GM12801 (cell line): ENCODE data around the gene ANKMY2.

ENCODE experiments used
- TF ChIP-seq, protein P1 (sequence below): IDR thresholded peaks from one replicate; pipeline ENCODE4 v1.5.1; 2011; ENCODE audit warnings: control low read depth; ENCODE audit not compliant: insufficient read length; ENCODE audit errors: extremely low read depth

ANKMY2 gene

GRCh38 chr7:16594061-16594460, 51.5 kb downstream of the ANKMY2 start:
- TF ChIP-seq, protein P1, sequence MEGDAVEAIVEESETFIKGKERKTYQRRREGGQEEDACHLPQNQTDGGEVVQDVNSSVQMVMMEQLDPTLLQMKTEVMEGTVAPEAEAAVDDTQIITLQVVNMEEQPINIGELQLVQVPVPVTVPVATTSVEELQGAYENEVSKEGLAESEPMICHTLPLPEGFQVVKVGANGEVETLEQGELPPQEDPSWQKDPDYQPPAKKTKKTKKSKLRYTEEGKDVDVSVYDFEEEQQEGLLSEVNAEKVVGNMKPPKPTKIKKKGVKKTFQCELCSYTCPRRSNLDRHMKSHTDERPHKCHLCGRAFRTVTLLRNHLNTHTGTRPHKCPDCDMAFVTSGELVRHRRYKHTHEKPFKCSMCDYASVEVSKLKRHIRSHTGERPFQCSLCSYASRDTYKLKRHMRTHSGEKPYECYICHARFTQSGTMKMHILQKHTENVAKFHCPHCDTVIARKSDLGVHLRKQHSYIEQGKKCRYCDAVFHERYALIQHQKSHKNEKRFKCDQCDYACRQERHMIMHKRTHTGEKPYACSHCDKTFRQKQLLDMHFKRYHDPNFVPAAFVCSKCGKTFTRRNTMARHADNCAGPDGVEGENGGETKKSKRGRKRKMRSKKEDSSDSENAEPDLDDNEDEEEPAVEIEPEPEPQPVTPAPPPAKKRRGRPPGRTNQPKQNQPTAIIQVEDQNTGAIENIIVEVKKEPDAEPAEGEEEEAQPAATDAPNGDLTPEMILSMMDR, result no peak

- TF ChIP-seq, protein P1, result no peak
Observed at GRCh38 chr7:16592395-16592794, 53.2 kb downstream of the ANKMY2 start.

DNA sequence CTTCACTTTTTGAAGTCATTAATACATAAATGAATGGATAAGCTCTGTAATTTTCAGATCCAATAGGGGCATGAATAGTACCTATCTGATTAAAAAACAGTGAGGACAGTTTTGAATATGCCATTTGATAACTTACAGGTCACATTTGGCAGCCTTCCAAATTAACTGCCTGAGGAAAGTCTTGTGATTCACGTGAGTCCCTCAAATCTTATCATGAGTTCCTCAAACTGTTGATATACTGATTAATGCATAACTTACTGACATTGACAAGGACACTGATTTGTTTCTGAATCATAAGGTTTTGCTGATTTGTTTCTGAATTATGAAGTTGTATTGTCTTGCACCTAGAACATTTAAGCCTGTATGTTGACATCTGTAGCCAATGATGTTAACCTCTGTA, 55.1 kb downstream of the ANKMY2 start:
- TF ChIP-seq, protein P1, result no peak

DNA sequence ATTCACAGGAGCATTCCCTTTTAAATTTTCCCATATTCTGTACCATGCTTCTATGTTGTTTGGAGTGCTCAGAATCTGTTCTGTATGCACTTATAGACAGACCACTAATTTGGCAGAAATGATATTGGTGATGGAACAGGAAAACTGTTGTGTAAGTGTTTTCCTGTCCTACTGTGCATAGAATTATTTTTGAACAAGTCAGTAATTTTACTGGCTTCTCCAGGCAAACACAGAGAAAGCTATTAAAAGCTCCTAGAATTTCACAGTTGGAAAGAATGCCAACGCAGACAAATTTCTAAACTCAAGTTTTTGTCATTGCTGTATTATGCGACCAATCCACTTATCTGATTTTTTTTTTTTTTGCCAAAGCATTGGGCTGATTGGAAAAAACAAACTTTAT, 55.7 kb downstream of the ANKMY2 start:
- TF ChIP-seq, protein P1, result no peak

GRCh38 chr7:16587790-16588189, 57.8 kb downstream of the ANKMY2 start:
- TF ChIP-seq, protein P1, result no peak

DNA sequence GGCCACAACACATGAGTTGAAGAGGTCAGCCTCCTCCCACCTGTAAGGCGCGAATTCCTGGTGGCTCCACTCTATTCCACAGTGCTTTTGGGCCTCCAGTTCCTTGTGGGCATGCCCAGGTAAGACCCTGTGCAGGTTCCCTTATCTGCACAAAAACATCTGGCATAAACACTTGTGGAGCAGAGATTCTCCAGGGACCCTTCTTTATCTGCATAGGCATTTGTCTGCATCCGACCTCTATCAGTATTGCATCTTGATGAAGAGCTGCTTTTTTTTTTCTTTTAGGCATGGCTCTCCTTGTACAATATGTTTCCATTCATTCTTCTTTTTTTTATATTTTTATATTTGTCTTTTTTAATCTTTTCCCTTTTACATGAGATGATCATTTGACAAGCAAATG, 58.4 kb downstream of the ANKMY2 start:
- TF ChIP-seq, protein P1, result no peak

DNA sequence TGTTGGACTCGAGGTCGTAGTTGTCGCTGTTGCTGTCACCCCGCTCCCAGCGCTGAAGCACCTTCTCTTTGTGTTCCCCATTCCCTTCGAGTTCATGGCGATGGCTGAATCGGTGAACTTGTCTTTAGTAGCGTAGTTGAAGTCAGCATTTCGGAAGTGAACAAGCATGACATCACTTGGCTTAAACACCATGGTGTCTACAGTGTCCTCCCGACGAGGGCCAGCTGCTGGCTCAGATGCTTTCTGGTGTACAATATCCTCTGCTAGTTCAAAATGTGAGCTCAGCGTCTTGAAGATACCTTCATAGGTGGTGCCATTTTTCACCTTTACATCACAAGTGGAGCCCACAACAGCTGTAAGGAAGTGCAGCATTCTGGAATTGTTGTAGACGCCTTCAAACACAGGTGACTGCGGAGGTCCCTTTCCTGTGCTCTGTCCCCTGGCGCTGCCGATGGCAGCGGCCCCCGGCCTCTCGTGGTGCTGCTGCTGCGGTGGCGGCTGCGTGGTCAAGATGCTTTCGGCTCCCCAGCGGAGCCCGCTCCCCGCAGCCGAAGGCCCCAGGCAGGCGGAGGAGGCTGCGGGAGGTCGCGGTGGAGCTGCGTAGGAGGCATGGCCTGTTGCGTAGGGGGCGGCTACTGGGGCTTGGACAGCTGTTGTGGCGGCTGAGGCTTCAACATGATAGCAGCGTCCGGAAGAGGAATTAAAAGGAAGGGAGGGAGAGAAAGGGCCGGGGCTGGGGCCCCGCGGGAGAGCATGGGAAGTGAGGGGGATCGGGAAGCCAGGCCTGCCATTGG, 59.3 kb downstream of the ANKMY2 start:
- TF ChIP-seq, protein P1, result no peak
